Parathyroid adenoma (tissue), 2 donors: ENCODE data around the gene VAC14.
"Not testable (repeated sequence)": the region's sequence is repeated elsewhere in the genome, so short reads cannot be mapped to it uniquely, and the experiment has no call there.

Source experiments
- H2AFZ ChIP-seq: fragments of 300-600 bp; sonication (generic); one replicate; pipeline ENCODE4 v1.7.0; 2017; ENCODE audit warnings: antibody characterized with exemption, mild to moderate bottlenecking
- H3K27ac ChIP-seq: fragments of 300-600 bp; sonication (generic); one replicate; pipeline ENCODE4 v1.7.0; 2017
- H3K27me3 ChIP-seq: fragments of 300-600 bp; sonication (generic); one replicate; pipeline ENCODE4 v1.7.0; 2017; ENCODE audit warnings: low read length; ENCODE audit not compliant: control insufficient read depth, insufficient read depth
- H3K36me3 ChIP-seq: fragments of 300-600 bp; sonication (generic); one replicate; pipeline ENCODE4 v1.7.0; 2017; ENCODE audit warnings: low read length; ENCODE audit not compliant: control insufficient read depth, insufficient read depth
- H3K4me1 ChIP-seq: fragments of 300-600 bp; sonication (generic); one replicate; pipeline ENCODE4 v1.7.0; 2017; ENCODE audit warnings: control low read depth
- H3K4me2 ChIP-seq: fragments of 300-600 bp; sonication (generic); one replicate; pipeline ENCODE4 v1.7.0; 2017; ENCODE audit warnings: low read length
- H3K4me3 ChIP-seq: fragments of 300-600 bp; sonication (generic); one replicate; pipeline ENCODE4 v1.7.0; 2017; ENCODE audit warnings: low read depth, low read length
- H3K79me2 ChIP-seq: fragments of 300-600 bp; sonication (generic); one replicate; pipeline ENCODE4 v1.7.0; 2017; ENCODE audit warnings: control low read depth
- H3K9ac ChIP-seq: fragments of 300-600 bp; sonication (generic); one replicate; pipeline ENCODE4 v1.7.0; 2017; ENCODE audit warnings: mild to moderate bottlenecking
- H3K9me3 ChIP-seq: fragments of 300-600 bp; sonication (generic); one replicate; pipeline ENCODE4 v1.7.0; 2017; ENCODE audit warnings: low read length; ENCODE audit not compliant: control insufficient read depth
- TF ChIP-seq, protein P1 (sequence below): fragments of 300-600 bp; sonication (generic); IDR thresholded peaks from one replicate; pipeline ENCODE4 v1.7.0; 2017; ENCODE audit warnings: antibody characterized with exemption, mild to moderate bottlenecking
- donor health status: primary hyperparathyroidism.

Gene VAC14

DNA sequence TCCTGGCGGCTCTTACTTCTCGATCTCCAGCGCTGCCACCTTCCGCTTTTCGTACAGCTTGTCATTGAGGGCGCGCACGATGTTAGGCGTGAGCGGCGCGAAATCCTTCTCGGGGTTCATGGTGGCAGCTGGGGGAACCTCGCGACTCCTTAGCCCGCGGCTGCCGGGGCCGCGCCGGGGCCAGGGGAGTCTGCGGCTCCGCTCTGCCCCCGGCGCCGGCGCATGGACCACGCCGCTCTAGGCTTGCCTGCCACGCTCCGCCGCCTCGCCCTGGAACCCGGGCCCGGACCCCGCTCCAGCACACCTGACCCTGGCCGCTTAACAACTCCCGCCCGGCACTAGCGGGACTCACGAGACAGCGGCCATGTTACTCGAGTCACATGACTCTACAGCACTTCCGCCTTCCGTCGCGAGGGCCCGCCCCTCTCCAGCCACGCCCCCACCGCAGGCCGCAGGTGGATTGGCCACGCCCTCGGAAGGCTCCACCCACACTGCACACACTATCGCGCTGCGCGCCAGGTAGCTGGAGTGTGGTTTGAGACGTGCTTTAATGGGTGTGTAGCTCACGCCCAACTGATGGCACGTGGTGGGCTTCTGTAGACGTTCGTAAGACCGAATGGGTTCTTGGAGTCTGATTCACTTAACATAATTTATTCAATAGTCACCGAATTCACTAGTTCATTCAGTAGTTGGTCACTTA, at the start of gene VAC14:
VAC14 (minus strand) TSS at position 378 of the 700 bp plus-strand sequence; CDS start at position 120, 258 bp downstream.
- Histone ChIP-seq H3K27me3 (no peaks in the 10 kb centered on the region), H3K4me1 (no peaks in the 10 kb centered on the region), H3K9me3 (no peaks in the 10 kb centered on the region), H3K9ac (peak within 1 kb of the TSS; percentile 70), H3K79me2 (peaks cover 41% of the 10 kb centered on the region), H2AFZ (peak within 1 kb of the TSS; percentile 96), H3K4me3 (peak within 1 kb of the TSS; percentile 75), H3K36me3 (no peaks in the 10 kb centered on the region), H3K27ac (peak within 1 kb of the TSS; percentile 15), H3K4me2 (peak within 1 kb of the TSS; percentile 76)
- TF ChIP-seq, protein P1, sequence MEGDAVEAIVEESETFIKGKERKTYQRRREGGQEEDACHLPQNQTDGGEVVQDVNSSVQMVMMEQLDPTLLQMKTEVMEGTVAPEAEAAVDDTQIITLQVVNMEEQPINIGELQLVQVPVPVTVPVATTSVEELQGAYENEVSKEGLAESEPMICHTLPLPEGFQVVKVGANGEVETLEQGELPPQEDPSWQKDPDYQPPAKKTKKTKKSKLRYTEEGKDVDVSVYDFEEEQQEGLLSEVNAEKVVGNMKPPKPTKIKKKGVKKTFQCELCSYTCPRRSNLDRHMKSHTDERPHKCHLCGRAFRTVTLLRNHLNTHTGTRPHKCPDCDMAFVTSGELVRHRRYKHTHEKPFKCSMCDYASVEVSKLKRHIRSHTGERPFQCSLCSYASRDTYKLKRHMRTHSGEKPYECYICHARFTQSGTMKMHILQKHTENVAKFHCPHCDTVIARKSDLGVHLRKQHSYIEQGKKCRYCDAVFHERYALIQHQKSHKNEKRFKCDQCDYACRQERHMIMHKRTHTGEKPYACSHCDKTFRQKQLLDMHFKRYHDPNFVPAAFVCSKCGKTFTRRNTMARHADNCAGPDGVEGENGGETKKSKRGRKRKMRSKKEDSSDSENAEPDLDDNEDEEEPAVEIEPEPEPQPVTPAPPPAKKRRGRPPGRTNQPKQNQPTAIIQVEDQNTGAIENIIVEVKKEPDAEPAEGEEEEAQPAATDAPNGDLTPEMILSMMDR = no peak

DNA sequence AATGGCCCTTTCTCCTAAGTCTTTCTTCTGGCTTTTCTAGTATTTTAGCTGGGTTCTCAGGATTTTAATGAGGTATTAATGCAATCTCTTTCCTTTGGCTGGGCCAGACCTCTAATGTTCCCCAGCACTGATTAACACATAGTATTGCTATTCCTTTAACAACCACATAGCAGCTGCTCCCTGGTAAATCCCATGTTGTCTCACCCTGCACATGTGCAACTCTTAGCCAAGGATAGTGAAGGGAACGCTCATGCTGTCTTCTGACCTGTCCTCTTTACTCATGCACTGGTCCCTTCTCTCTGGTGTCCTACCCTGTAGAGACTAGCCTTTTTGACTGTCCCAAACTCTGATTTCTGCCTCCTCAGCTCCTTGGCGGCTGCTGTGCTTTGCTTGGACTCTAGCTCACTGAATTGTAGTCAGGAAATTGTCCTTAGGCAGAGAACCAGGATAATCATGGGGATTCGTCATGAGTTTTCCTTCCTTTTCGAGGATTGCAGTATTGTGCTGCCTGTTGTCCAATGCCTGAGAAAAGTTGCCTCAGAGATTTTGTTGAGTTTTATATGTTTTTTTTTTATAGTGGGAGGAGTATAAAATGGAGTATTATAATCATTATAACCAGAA, 22.6 kb upstream of the VAC14 start:
- H3K27ac ChIP-seq, H3K9me3 ChIP-seq, H3K4me1 ChIP-seq, H3K4me3 ChIP-seq, H3K36me3 ChIP-seq, H2AFZ ChIP-seq, H3K4me2 ChIP-seq, H3K27me3 ChIP-seq, H3K79me2 ChIP-seq, H3K9ac ChIP-seq: not testable (repeated sequence)

DNA sequence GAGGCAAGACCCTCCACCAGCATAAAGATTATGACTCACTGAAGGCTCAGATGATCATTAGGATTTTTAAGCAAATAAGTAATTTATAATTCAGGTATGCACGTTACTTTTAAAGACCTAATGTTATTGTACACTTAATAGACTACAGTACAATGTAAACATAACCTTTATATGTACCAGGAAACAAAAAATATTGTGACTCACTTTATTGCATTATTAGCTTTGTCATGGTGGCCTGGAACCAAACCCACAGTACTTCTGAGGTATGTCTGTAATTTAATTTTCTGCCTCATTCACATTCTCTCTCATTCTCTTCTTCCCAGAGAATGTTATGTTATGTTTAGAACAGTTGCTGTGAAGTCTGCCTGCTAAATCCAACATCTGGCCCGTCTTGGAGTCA, 21.8 kb upstream of the VAC14 start:
- H3K36me3 ChIP-seq, H3K27ac ChIP-seq, H3K9ac ChIP-seq, H3K9me3 ChIP-seq, H3K27me3 ChIP-seq, H3K79me2 ChIP-seq, H2AFZ ChIP-seq, H3K4me1 ChIP-seq, H3K4me3 ChIP-seq, H3K4me2 ChIP-seq: not testable (repeated sequence)

DNA sequence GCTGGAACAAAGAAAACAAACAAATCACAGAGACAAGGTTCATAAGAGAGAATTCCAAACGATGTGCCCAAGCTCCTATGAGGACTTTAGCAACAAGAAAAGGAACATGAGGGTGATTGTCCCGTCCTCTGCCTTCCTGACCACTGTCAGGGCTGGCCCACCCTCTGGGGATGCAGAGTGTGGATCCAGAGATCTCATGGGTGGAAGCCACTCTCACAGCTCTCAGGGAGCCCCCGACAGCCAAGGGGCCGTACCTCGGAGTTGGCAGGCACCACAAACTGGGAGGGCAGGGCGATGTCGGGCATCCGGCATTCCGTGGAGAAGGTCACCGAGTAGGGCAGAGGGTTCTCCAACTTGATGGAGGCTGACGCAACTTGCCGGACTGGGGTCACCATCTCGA, 17.1 kb upstream of the VAC14 start:
- H3K9ac ChIP-seq, H3K9me3 ChIP-seq, H3K27ac ChIP-seq, H3K79me2 ChIP-seq, H3K4me2 ChIP-seq, H2AFZ ChIP-seq, H3K4me1 ChIP-seq, H3K27me3 ChIP-seq, H3K36me3 ChIP-seq, H3K4me3 ChIP-seq: not testable (repeated sequence)

DNA sequence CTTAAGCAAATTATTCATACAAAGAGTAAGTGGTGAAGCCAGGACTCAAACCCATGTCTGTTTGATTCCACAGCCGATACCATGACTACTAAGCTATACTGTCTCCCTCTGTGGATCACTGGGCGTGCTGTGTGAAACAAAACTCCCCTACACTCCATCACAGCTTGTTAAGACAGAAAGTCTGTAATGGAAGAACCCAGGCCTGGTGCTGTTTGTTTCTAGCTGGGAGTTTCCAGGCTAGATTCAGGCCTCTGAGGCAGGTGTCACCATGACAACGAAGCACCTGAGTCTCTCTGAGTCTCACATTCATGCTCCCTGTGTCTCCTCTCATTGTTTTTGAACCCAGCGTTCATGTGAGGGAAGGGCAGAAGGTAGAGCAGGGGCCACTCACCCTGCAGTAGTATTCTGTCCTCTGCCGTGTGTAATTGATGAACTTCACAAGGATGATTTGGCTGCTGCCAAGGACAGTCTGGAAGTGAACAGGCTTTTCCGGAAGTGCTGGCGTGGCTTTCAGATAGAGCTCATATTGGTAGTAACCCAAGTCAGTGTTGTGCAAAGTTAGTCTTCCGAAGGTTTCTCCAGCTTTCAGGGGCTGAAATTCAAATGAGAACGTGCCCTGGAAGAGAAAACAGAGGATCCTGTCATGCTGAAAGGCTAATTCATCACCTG, 8.6 kb upstream of the VAC14 start:
- Histone ChIP-seq H3K4me2 (no peak overlapping the region), H2AFZ (no peak overlapping the region), H3K27me3 (no peaks in the 10 kb centered on the region), H3K4me3 (no peak overlapping the region), H3K9me3 (no peaks in the 10 kb centered on the region), H3K4me1 (no peaks in the 10 kb centered on the region), H3K9ac (no peak overlapping the region), H3K36me3 (no peaks in the 10 kb centered on the region), H3K79me2 (no peaks in the 10 kb centered on the region), H3K27ac (no peak overlapping the region)
- TF ChIP-seq, protein P1 = no peak

DNA sequence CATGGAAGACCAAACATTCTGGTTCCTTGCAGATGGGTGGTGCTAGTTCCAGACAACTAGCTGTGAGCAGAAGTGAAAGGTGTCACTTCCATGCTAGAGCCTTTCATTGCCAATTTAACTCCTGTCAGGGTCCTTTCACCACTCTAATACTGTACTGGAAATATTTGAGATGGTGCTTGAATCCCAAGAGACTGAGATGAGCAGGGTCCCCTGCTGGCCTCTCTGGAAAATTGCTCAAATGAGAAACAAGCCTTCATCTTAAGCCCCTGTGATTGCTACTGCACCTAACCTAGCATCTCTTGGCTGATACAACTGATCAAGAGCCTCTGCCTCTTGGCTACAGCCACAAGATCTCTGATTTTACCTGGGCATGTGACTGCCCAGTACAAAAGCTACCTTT, 7.4 kb upstream of the VAC14 start:
- no peak overlapping the region for H2AFZ ChIP-seq
- H3K27me3 ChIP-seq = no peaks in the 10 kb centered on the region
- no peaks in the 10 kb centered on the region for H3K79me2 ChIP-seq
- H3K9ac ChIP-seq = no peak overlapping the region
- no peaks in the 10 kb centered on the region for H3K36me3 ChIP-seq
- no peak overlapping the region for H3K4me2 ChIP-seq
- no peaks in the 10 kb centered on the region for H3K9me3 ChIP-seq
- H3K27ac ChIP-seq = no peak overlapping the region
- no peaks in the 10 kb centered on the region for H3K4me1 ChIP-seq
- no peak overlapping the region for H3K4me3 ChIP-seq
- TF ChIP-seq, protein P1 = no peak
